K562 (cell line): ENCODE results near the gene C3orf52. TPM values are rescaled to one million over a fixed set of nuclear protein-coding genes. Genes with fewer than 3 reads are reported as not detected.

Experiments used
- ATAC-seq: fragments of 200-7000 bp; cut with Tn5 transposase; 3 replicates; pipeline ENCODE4 v1.9.1; 2020; ENCODE audit warnings: moderate library complexity
- BruUV-seq: library from RNA; stranded (reverse); fragments of 400-500 nt; replicated peaks from 2 replicates; lab custom pipeline; 2021; lab: Mats Ljungman, UMichigan
- CTCF ChIA-PET: fragments of 300-600 bp; formaldehyde crosslinking; extraction: SDS; loops from one replicate; lab custom pipeline; 2021; ENCODE audit warnings: low intra/inter-chr PET ratio; lab: Yijun Ruan, JAX
- POLR2A ChIA-PET: fragments of 300-600, 350-650 bp; sonication (Branson Sonifier 250); formaldehyde crosslinking; extraction: SDS; loops from one replicate; lab custom pipeline; 2021; ENCODE audit warnings: antibody characterized with exemption, inconsistent platforms; lab: Yijun Ruan, JAX
- DNase-seq, 4 experiments: peaks; one replicate each; pipeline versions ENCODE4 v3.0.0 to v3.0.0-alpha.2; 2011 to 2018; ENCODE audit warnings: low spot score in 3 of 4, mixed read lengths in 3 of 4; ENCODE audit errors: extremely low read depth in 1 of 4
- FAIRE-seq: peaks from 2 replicates; lab custom pipeline; 2011; peaks lifted over from hg19 to GRCh38; lab: Jason Lieb, UNC
- H2AFZ ChIP-seq: 2 replicates; pipeline ENCODE4 v1.6.0; 2011; ENCODE audit warnings: low read depth, low read length, control low read depth, inconsistent platforms
- H3K27ac ChIP-seq: fragments of 200-600 bp; 3 replicates; pipeline ENCODE4 v1.8.0; 2011; ENCODE audit warnings: low read depth, mild to moderate bottlenecking, control low read depth, inconsistent platforms, low read length, moderate library complexity, mixed read lengths; ENCODE audit errors: extremely low read depth
- H3K27me3 ChIP-seq, 2 experiments: fragments of 300-600 bp in 1 of 2; 2 replicates in 1 of 2; 3 replicates in 1 of 2; pipeline versions ENCODE4 v1.6.0 to v1.8.0; 2011; ENCODE audit warnings: inconsistent platforms in 2 of 2, low read length in 2 of 2, mild to moderate bottlenecking in 1 of 2, mixed read lengths in 1 of 2, moderate library complexity in 1 of 2; ENCODE audit not compliant: control insufficient read depth in 2 of 2, insufficient read depth in 2 of 2
- H3K36me3 ChIP-seq: fragments of 300-600 bp; 3 replicates; pipeline ENCODE4 v1.8.0; 2011; ENCODE audit warnings: mild to moderate bottlenecking, low read length, inconsistent platforms; ENCODE audit not compliant: control insufficient read depth, insufficient read depth
- H3K4me1 ChIP-seq, 2 experiments: fragments of 200-600 bp in 1 of 2; replicated peaks in 1 of 2; 2 replicates in 1 of 2; 3 replicates in 1 of 2; pipeline versions ENCODE4 v1.5.1 to v1.8.0; 2011; ENCODE audit warnings: inconsistent platforms in 2 of 2, low read length in 2 of 2, mild to moderate bottlenecking in 1 of 2, mixed read lengths in 1 of 2, moderate library complexity in 1 of 2; ENCODE audit not compliant: control insufficient read depth in 2 of 2, insufficient read depth in 2 of 2
- H3K4me2 ChIP-seq: 2 replicates; pipeline ENCODE4 v1.6.1; 2011; ENCODE audit warnings: low read length, control low read depth, inconsistent platforms, mixed read lengths; ENCODE audit not compliant: insufficient read depth
- H3K4me3 ChIP-seq: fragments of 200-600 bp; sonication (generic), shearing (Covaris generic); 2 replicates; pipeline ENCODE4 v1.5.1; 2016; ENCODE audit warnings: control low read depth, inconsistent platforms
- H3K79me2 ChIP-seq: fragments of 200-600 bp; 3 replicates; pipeline ENCODE4 v1.8.0; 2011; ENCODE audit warnings: low read length, inconsistent platforms; ENCODE audit not compliant: control insufficient read depth, insufficient read depth
- H3K9ac ChIP-seq, 2 experiments: 2 replicates each; pipeline versions ENCODE4 v1.6.0 to v1.6.1; 2011; ENCODE audit warnings: low read depth in 2 of 2, low read length in 2 of 2, control low read depth in 1 of 2, inconsistent platforms in 1 of 2, mild to moderate bottlenecking in 1 of 2, mixed read lengths in 1 of 2; ENCODE audit not compliant: insufficient read depth in 1 of 2
- H3K9me1 ChIP-seq: one replicate; pipeline ENCODE4 v1.6.0; 2011; ENCODE audit warnings: inconsistent platforms, mild to moderate bottlenecking, low read length, moderate library complexity; ENCODE audit not compliant: control insufficient read depth, insufficient read depth
- H3K9me3 ChIP-seq: replicated peaks from 2 replicates; pipeline ENCODE4 v1.5.1; 2011; ENCODE audit warnings: low read depth, low read length, inconsistent platforms; ENCODE audit not compliant: control insufficient read depth, insufficient read depth
- H4K20me1 ChIP-seq: replicated peaks from 2 replicates; pipeline ENCODE4 v1.6.1; 2011; ENCODE audit warnings: low read length, inconsistent platforms, mixed read lengths; ENCODE audit not compliant: control insufficient read depth, insufficient read depth
- CXXC5 ChIP-seq: fragments of 250-450 bp; sonication (Bioruptor Pico); IDR thresholded peaks from 2 replicates; pipeline ENCODE4 v1.8.0; 2022; ENCODE audit warnings: inconsistent platforms, mild to moderate bottlenecking, moderate library complexity
- WGBS: fragments of 100-300 bp; shearing (Covaris generic); methylation state at CpG from one replicate; pipeline ENCODE4 v1.1.6; 2016; ENCODE audit warnings: low coverage, mixed read lengths; ENCODE audit not compliant: insufficient coverage; ENCODE audit errors: missing lambda C conversion rate; 5-methylcytosine and 5-hydroxymethylcytosine counted together
- in situ Hi-C: fragments of 300-500 bp; cut with MboI; formaldehyde crosslinking; loops from 4 replicates; pipeline ENCODE4 v1.15.0; 2018; ENCODE audit warnings: inconsistent platforms, mixed read lengths
- intact Hi-C: fragments of 100-400 bp; cut with micrococcal nuclease; formaldehyde crosslinking; loops from 2 replicates; pipeline ENCODE4 v1.14.2; 2022
- polyA plus RNA-seq, 8 experiments: library from polyadenylated mRNA; depleted of rRNA in 4 of 8; stranded (reverse) in 5 of 8; unstranded in 3 of 8; fragments of >200 nt; fragmentation: Nextera tagmentation in 2 of 8; fragmentation: Illumina TruSeq in 1 of 8; extraction: Ambion mirVana in 2 of 8; extraction: Trizol in 1 of 8; gene quantifications; 2 replicates each; pipeline versions ENCODE4 v1.2.1 to v1.2.3, GENCODE V29; 2011 to 2014; ENCODE audit warnings: inconsistent platforms in 1 of 8, missing spikeins in 1 of 8
- total RNA-seq, 7 experiments: library from RNA; depleted of rRNA in 6 of 7; stranded (reverse); fragments of >200 nt in 6 of 7; fragmentation: Illumina TruSeq in 2 of 7; extraction: Trizol in 2 of 7; gene quantifications; 2 replicates each; pipeline versions ENCODE4 v1.2.1 to v1.2.3, GENCODE V29; 2011 to 2021; ENCODE audit warnings: low replicate concordance in 1 of 7
- TF ChIP-seq, protein P1 (sequence below): sonication (generic); formaldehyde crosslinking; IDR thresholded peaks from 2 replicates; pipeline ENCODE4 v1.8.0; 2023; ENCODE audit warnings: mild to moderate bottlenecking, missing genetic modification reagents
- TF ChIP-seq, protein P2 (sequence below): fragments of 450-650 bp; formaldehyde crosslinking; IDR thresholded peaks from 2 replicates; pipeline ENCODE4 v1.4.0; 2020; ENCODE audit warnings: mild to moderate bottlenecking

C3orf52 gene
- total and polyA plus RNA-seq, 9 of the 15 experiments (the other 6 are each of a cell fraction or from before 2014, with no cell fraction given), result 2.8 to 6.1 (median 3.8) TPM

DNA sequence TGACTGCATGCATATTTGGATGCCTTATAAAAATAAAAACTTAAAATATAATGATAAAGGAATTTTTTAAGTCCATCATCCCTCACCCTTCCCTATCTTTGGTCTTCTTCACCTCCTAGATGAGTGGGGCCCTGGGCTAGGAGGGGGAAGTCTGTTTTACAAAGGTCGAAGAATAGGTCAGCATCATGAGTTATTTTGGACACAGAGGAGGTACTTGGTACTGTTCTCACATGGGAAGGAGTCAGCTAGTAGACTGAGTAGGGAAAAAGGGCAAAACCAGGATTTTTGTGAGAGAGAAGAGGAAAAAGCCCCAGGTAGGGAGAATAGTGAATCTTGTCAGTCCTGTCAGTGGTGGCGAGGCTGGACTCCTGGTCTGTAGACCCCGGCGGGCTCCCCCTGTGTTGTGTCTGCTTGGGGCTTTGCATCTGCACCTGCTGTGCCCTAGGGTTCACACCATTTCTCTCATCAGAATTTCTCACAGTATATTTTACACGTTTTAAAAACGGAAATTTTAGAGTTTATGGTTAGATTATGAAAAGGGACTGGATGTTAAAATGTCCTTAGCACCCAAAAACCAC is 29.7 kb downstream of the C3orf52 start:
- no peak for FAIRE-seq
- no peak for ATAC-seq
- CTCF ChIA-PET, result no interaction called here
- H3K4me2 ChIP-seq, result no peak overlapping the region
- H2AFZ ChIP-seq, result no peak overlapping the region
- no peaks in the 10 kb centered on the region for H3K79me2 ChIP-seq
- no peaks in the 10 kb centered on the region for H3K4me1 ChIP-seq
- no peaks in the 10 kb centered on the region for H4K20me1 ChIP-seq
- POLR2A ChIA-PET, result no interaction called here
- TF ChIP-seq, protein P1, sequence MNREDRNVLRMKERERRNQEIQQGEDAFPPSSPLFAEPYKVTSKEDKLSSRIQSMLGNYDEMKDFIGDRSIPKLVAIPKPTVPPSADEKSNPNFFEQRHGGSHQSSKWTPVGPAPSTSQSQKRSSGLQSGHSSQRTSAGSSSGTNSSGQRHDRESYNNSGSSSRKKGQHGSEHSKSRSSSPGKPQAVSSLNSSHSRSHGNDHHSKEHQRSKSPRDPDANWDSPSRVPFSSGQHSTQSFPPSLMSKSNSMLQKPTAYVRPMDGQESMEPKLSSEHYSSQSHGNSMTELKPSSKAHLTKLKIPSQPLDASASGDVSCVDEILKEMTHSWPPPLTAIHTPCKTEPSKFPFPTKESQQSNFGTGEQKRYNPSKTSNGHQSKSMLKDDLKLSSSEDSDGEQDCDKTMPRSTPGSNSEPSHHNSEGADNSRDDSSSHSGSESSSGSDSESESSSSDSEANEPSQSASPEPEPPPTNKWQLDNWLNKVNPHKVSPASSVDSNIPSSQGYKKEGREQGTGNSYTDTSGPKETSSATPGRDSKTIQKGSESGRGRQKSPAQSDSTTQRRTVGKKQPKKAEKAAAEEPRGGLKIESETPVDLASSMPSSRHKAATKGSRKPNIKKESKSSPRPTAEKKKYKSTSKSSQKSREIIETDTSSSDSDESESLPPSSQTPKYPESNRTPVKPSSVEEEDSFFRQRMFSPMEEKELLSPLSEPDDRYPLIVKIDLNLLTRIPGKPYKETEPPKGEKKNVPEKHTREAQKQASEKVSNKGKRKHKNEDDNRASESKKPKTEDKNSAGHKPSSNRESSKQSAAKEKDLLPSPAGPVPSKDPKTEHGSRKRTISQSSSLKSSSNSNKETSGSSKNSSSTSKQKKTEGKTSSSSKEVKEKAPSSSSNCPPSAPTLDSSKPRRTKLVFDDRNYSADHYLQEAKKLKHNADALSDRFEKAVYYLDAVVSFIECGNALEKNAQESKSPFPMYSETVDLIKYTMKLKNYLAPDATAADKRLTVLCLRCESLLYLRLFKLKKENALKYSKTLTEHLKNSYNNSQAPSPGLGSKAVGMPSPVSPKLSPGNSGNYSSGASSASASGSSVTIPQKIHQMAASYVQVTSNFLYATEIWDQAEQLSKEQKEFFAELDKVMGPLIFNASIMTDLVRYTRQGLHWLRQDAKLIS, result no peak
- no peak for TF ChIP-seq CXXC5 (CRISPR knock-in tag)
- TF ChIP-seq, protein P2, sequence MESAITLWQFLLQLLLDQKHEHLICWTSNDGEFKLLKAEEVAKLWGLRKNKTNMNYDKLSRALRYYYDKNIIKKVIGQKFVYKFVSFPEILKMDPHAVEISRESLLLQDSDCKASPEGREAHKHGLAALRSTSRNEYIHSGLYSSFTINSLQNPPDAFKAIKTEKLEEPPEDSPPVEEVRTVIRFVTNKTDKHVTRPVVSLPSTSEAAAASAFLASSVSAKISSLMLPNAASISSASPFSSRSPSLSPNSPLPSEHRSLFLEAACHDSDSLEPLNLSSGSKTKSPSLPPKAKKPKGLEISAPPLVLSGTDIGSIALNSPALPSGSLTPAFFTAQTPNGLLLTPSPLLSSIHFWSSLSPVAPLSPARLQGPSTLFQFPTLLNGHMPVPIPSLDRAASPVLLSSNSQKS (CRISPR knock-in tag), result no peak
- BruUV-seq, result no TSS peak
- H3K9me1 ChIP-seq, result no peaks in the 10 kb centered on the region
- H3K27me3 ChIP-seq, result no peaks in the 10 kb centered on the region
- 0 out of 3 replicates have a peak, but pooled peaks cover 2% of the 10 kb centered on the region for H3K36me3 ChIP-seq
- no peaks in the 10 kb centered on the region for H3K9me3 ChIP-seq
- intact Hi-C loops (no loop called here), in situ Hi-C loops (loop anchor here (25.0 kb wide), 1 partner anchor 396 kb away; no protein-coding TSS in a partner anchor)
- H3K9ac ChIP-seq, result no peak overlapping the region
- no peak overlapping the region for H3K27ac ChIP-seq
- H3K4me3 ChIP-seq, result no peak overlapping the region
- no peak for DNase-seq
- 35% methylated on average over 3 of the region's 6 CpGs for WGBS
